GM19467 (cell line): ENCODE results near the gene PSME1.
A peak's percentile ranks its signal among the peaks of the same experiment; 100 is the strongest.

ENCODE experiments used
- ATAC-seq: cut with Tn5 transposase; IDR thresholded peaks from one replicate; pipeline ENCODE4 v1.9.1; 2021; ENCODE audit warnings: mild to moderate bottlenecking, moderate library complexity; ENCODE audit not compliant: unreplicated experiment

The PSME1 gene

DNA sequence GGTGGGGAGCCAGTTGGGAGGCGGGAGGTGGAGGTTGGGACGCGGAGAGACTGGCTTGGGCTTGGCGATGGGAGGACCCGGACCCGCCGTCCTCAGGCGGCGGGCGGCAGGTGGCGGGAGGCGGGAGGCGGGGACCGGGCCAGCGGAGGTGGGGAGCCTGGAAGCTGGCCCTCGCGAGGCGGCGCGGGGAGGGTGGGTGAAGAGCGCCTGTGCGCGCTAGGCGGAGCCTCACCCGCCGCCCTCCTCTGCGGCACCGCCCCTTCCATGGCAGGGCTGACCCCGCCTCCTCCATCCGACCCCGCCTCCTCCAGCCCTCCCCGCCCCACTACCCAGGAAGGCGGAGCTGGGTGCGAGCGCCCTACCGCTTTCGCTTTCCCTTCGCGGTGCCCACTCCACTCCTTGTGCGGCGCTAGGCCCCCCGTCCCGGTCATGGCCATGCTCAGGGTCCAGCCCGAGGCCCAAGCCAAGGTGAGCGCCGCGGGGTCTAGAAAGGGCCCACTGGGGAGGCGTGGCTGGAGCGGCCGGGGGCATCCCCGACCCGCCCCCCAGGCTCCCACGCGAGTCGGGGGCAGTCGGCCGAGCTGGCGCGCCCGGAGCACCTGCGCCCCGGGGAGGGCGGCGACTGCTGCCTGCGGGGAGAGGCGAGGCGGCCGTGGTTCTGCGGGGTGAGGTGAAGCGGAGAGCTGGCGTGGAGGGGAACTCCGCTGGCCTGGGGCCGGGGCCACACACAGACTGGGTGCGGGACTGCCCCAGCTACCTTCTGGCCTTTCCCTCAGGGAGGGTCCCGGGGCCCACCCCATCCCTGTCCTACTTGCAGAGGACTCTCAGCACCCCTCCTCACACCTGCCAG lies at the start of gene PSME1:
Gene PSME1, plus strand, starts transcription at position 361 of the 850 bp plus-strand sequence. Its CDS starts 69 bp downstream, at position 430.
- ATAC-seq: peak; percentile 83

DNA sequence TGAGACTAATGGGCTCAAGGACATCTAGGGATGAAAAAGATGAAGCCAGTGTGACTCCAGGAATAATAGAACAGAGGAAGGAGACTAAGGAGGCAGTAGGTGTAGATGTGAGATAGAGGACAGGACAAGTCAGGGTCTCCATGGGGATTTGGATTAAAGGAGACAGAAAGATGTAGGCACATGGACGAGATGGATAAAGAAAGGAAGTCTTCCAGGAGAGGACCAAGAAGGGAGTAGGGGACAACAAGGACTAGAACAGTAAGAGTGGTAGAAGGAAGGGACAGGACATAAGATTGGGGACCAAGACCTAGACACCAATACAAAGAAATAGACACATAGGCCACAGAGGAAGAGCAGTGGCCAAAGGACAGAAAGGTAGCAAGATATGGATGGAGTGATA lies 49.0 kb upstream of the PSME1 start:
- ATAC-seq: no peak

DNA sequence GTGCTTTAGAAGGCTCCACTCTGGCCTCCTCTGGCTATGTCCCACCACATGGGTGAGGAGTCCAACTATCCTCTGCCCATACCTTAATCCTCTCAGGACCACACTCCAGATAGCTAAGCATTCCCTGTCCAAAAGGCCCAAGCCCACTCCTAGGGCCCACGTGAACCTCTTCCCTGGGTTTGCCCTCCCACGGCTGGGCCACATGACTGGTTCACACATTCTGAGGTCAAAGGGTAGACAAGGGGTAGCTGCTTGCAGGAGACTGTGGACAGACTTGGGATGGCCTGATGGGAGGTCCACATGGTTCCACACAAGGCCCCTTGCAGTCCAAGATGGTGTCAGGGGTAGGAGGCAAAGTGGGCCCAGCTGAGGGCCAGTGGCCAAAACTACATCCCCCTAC lies 47.9 kb upstream of the PSME1 start:
- ATAC-seq: no peak

DNA sequence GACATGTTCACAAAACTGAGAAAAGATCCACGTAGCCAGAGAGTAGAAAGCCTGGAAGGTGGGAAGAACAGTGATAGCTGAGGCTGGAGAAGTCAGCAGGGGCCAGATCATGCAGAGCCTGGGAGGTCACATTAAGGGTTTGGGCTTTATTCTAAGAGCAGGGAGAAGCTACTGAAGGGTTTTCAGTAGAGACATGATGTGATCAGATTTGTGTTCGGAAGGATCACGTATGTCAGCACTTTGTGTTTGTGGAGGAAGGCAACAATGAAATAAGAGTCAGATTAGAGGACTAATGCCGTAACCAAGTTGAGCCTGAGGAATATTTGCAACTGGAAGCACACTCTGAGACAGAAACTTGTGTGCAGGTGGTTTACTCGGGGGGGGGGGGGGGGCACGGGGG lies 46.1 kb upstream of the PSME1 start:
- no peak for ATAC-seq

DNA sequence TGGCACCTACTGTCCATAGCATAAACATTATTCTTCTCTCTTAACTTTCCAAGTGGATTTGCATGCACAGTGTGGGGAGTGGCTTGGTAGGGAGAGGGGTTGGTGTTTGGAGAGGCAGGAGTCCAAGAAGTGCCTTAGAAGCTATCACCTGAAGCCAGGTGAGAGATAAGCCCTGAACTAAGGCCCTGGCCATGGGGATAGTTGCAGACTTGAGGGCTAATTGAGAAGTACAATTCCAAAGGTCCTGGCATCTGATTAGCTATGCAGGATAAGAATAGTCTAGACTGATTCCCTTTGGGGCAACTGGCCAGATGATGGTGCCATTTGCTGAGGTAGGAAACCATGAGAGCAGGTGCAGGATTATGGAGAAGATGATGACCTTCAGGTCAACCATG lies 43.9 kb upstream of the PSME1 start:
- no peak for ATAC-seq

DNA sequence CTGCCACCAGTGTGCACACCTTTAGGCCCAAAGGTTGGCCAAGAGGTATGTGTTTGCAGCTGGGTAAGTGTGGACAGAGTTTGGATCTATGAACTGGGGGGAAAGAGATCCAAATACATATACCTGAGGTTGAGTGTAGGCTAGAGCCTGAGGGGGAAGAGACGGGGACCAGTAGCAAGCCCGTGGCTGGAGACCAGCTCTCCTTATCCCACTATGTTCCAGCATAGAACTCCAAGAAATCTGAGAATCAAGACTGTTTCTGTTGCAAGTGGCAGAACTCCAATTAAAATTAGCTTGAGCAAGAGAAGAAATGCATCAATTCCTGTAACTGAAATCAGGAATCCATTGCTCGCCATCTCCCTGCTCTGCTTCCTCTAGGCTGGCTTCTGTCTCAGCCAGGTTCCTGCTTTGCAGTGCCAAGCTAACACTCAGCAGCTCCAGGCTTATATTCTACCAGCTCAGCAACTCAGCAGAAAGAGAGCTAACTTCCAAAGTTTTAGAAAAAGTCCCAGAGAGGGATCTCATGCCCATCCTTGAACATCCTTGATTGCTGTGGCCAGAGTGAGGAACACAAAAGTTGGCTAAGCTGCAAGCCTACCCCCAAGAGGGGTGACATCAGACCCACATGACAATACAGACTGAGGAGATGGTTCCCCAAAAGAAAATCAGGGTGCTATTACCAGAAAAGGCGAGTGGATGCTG lies 43.3 kb upstream of the PSME1 start:
- ATAC-seq: no peak

DNA sequence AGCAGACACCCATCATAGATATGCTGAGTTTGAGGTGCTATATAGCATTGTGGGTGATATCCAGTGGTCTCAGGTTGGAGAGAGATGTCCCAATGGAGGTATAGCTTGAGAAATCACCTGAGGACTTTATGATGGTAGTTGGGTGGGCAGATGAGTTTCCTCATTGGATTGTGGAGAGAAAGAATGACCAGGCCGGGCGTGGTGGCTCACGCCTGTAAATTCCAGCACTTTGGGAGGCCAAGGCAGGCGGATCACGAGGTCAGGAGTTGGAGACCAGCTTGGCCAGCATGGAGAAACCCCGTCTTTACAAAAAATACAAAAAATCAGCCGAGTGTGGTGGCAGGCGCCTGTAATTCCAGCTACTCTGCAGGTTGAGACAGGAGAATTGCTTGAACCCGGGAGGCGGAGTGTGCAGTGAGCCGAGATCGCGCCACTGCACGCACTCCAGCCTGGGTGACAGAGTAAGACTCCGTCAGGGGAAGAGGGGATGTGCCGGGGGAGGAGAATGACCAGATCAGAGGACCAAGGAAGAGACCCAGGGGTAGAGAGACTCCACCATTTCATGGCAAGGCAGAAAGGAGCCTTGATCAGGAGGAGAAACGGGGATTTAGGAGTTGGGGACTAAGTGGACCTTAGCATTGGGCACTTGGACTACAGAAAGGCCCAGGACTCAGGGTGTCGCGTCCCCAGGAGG lies 42.6 kb upstream of the PSME1 start:
- no peak for ATAC-seq

DNA sequence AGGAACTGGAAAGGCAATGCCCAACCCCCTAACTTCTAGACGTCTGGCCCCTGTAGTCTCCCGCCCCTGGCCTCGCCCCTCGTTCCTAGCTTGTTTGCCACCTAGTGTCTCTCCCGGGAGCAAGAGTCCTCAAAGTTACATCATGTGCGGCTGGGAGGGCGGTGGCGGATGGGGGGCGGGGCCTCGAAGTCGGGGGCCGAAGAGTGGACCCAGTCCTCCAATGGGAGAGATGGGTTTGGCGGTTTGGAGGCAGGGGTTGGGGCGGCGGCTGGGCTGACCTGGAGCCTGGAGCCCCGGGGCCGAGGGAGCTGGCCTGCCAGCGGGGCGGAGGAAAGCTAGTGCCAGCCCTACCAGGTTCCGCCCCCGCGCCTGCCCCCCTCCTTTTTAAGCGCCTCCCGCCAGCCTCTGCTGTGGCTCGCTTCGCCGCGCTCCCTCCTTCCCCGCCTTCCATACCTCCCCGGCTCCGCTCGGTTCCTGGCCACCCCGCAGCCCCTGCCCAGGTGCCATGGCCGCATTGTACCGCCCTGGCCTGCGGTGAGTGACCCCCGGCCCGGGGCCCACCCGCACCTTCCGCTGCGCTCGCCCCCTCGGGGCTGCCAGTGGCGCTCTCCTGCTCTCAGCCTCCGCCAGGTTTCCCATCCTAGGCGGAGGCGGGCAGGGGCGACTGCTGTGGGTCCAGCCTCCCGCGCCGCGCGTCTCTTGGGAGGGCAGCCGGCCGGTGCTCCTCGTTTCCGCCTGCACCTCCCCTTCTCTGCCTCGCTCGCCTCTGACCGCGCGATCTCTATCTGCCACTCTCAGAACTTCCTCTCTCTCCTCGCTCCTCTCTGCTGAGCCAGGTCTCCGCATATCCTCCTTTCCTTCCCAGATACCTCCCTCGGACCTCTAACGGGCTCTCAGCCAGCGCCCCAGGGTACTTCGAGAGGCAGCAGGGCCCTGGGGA lies 41.8 kb upstream of the PSME1 start, which contains the start of gene PCK2:
Gene PCK2, plus strand, starts transcription at position 411 of the 940 bp plus-strand sequence. Its CDS starts 95 bp downstream, at position 506.
- ATAC-seq: peak; percentile 39

DNA sequence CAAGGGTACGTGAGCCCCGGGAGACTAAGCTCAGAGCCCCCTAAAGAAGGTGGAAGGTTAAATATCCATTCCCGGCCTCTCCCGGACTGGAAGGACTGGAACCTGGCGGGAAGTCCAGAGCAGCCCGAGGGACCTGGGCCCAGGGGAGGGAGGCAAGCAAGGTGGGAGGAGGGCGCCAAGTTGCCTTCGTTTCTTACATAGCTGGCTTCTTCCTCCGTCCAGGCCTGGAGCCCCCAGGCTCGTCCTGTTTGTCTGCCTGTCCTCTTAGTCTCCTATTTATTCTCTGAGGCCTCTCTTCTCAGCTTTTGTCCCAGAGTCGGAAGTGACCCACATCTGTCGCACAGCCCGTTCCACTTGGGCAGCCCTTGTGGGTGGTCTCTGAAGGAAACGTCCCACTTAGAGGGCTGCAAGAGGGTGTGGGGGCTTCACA lies 41.1 kb upstream of the PSME1 start:
- ATAC-seq: no peak

DNA sequence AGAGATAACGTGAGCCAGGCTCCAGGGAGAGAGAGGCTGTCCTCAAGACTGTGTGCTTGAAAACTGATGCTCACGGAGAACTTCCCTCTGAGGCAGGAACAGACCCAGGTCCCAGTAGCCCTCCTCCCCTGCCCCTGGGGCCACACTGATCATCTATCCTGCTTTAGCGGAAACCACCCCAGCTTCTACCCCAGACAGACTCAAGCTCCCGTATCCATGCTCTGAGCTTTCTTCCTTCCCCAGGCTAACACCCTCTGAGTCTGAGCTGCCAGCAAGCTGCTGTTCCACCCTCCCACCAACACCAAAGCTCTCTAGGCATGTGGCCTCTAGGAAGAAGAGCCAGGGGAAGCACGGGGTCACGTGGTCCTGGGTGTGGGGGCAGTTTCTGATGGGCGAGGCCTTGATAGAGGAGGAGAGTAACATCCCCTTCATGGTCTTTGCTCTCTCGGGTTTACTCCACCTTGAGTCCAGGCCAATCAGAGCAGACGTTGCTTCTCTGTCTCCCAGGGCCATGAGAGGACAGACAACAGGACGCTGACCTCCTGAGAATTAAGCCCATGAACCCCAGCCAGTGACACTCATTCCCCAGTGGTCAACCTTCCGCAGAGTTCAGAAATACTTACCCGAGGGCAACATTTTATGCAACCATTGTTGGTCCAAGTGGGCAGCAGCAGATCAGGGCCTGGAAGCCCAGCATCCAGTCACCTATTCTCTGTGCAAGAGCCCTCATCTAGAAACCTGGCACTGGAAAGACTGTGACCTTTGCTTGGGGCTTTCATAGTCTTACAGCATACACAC lies 40.5 kb upstream of the PSME1 start:
- peak; percentile 69 for ATAC-seq

DNA sequence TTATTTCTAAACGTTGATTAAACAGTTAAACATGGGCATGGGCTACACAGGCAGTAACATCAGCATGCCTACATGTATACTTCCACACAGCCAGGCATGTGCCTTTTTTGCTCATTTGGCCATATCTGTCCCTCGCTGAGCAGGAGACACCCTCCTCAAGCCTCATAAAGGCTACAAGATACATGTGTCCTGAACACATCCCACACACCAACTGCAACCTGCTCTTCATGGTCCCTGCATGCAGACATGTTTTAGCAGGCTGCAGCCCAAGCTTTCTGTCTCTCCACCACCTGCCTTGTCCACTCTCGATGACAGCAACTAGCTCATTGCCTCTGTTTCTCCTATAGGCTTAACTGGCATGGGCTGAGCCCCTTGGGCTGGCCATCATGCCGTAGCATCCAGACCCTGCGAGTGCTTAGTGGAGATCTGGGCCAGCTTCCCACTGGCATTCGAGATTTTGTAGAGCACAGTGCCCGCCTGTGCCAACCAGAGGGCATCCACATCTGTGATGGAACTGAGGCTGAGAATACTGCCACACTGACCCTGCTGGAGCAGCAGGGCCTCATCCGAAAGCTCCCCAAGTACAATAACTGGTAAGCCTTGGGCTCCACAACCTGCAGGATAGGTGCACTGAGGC lies 39.3 kb upstream of the PSME1 start:
- no peak for ATAC-seq

DNA sequence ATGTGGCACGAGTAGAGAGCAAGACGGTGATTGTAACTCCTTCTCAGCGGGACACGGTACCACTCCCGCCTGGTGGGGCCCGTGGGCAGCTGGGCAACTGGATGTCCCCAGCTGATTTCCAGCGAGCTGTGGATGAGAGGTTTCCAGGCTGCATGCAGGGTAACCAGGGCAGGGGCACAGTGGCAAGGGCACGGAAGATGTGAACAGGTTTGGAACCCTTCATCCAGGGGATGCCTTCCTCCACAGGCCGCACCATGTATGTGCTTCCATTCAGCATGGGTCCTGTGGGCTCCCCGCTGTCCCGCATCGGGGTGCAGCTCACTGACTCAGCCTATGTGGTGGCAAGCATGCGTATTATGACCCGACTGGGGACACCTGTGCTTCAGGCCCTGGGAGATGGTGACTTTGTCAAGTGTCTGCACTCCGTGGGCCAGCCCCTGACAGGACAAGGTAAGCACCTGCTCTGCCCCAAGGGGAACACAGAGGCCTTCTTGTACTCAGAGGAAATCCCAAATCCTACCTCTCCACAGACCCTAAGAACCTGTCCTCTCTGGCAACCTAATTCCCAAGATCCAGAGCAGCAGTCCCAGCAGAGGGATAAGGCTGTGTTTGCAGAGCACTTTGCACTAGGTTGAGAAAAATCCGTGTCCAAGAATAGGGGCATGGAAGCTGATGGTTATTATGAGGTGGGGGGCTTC lies 37.6 kb upstream of the PSME1 start:
- ATAC-seq: no peak

DNA sequence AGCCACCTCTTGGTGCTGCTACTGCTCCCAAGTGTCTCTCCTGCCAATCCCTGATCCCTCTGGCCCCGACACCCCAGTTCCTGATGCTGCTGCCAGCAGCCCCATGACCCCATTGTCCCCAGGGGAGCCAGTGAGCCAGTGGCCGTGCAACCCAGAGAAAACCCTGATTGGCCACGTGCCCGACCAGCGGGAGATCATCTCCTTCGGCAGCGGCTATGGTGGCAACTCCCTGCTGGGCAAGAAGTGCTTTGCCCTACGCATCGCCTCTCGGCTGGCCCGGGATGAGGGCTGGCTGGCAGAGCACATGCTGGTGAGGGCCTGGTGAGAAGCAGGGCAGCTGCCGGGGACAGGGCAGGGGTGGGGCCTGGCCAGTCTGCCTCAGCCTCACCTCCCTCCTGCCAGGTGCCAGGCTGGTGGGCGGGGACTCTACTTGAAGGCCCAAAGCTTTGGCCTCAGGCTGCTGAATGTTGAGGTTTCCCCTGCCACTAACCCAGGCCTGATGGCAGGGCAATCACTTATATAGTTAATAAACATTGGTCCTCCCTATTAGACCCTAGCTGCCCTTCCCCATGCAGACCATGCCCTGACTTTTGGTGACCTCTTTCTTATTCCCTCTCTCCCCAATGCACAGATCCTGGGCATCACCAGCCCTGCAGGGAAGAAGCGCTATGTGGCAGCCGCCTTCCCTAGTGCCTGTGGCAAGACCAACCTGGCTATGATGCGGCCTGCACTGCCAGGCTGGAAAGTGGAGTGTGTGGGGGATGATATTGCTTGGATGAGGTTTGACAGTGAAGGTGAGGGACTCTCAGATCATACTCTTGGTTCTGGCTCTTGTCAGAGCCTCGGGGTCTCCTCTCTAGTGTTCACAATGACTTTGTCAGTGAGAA lies 36.8 kb upstream of the PSME1 start:
- ATAC-seq: no peak

DNA sequence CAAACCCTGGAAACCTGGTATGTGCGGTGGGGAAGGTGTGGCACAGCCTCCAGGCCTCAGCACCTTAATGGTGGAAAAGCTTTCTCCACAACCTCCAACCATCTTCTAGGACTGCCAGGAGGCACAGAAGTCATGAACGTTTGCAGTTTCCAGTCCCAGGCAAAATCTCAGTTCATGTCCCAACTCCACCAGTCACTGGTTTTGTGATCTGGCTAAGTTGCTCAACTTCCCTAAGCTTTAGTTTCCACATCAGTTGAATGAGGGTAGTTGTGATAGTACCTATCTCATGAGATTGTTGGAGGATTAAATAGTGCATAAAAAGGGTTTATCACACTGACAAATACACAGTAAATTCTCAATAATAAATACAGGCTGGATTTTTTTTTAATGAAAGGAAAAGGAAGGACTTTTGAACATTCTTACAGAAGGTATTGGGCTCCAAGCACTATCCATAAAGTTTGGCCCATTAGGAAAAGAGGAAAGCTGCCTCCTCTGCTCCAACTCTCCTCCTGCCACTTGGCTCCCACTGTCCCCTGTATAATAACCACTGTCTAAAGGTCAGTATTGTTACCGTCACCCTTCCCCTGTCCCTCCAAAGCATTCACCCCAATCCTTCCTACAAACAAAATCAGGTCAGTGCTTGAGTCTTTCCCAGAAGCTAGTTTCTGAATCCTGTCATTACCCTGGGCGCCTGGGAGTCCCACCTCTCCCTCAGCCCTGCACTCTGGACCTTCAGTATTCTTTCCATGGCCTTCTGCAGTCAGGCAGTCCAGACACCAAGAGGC lies 35.6 kb upstream of the PSME1 start:
- no peak for ATAC-seq

DNA sequence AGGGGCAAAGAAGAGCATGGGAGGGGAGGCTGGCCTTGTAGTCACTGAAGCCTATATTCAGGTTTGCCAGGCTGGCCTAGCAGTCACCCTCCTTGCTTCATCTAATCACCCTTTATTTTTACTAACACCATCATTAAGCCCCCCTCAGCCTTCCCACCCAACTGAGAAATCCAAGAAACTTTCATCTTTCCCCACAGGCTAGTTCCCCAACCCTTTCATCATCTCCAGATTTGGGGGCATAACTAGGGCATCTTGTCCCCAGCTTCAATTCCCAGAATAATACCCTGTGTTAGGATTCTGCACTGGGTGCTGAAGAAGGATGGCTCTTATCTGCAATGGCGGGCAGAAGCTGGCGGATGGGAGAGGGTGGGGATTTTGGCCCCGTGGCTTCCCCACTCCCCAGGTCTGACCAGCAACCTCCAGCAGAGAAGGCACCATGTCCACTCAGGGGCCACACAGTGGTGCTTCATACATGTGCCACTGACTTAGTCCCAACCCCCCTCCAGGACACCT lies 35.0 kb upstream of the PSME1 start:
- no peak for ATAC-seq

DNA sequence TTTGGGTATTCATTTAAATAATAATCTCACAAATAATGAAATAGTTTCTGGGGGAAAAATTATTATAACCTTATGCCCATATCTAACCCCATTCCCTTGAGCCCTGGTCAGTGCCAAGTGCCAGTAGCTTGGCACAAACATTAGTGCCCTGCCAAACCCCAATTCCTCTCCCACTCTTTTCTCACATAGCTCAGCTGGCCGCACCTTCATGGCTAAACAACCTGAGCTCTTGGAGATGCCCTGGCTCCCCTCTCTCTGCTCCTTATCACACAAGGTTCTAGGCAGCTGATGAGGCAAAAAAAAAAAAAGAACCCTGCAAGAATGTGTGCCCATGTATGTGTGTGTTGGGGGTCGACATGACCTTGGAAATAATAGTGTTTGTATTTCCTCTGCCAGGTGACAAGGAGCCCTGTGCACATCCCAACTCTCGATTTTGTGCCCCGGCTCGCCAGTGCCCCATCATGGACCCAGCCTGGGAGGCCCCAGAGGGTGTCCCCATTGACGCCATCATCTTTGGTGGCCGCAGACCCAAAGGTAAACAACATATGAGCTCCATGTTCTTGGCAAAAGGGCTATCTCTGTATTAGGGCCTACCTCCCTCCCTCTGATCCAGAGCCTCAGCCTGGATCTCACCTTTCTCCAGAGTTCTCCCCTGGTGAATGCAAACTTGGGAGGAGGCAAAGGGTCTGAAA lies 33.5 kb upstream of the PSME1 start:
- no peak for ATAC-seq
